ENCODE measurements around the gene PLCD4.

PLCD4 gene

GRCh38 chr2:218662377-218662776 is 54.7 kb downstream of the PLCD4 start:
- in situ Hi-C loops (cut with MboI; ENCODE audit: low sequenced_read_pairs), result no loop called here

- in situ Hi-C loops (cut with MboI; ENCODE audit: low sequenced_read_pairs), result no loop called here
Observed at GRCh38 chr2:218662827-218663226, 55.1 kb downstream of the PLCD4 start.

DNA sequence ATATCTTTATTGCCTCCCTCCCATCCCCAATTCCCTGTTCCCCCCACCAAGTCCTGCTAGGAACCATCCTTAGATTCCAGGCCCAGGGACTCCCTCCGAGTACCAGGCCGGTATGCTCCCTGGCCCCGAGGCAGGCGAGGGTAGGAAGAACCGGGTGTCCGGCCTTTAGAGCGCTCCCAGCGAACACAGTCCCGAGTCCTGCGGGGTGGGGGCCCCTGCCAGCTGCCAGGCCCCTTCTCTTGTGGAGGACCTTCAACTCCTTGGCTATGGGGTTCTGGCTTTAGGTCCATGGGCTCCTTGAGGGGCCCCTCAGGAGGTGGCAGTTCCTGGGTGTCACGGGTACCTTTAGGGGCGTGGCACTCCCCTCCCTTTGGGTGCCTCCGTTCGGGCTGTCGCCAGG is 56.2 kb downstream of the PLCD4 start:
- in situ Hi-C loops (cut with MboI; ENCODE audit: low sequenced_read_pairs), result no loop called here

- in situ Hi-C loops (cut with MboI; ENCODE audit: low sequenced_read_pairs), result no loop called here
Observed at GRCh38 chr2:218664653-218665052, 57.0 kb downstream of the PLCD4 start.

- in situ Hi-C loops (cut with MboI; ENCODE audit: low sequenced_read_pairs), result no loop called here
Observed at GRCh38 chr2:218671097-218671653, 63.5 kb downstream of the PLCD4 start.

- in situ Hi-C loops (cut with MboI; ENCODE audit: low sequenced_read_pairs), result no loop called here
Observed at GRCh38 chr2:218671654-218672566, 64.2 kb downstream of the PLCD4 start, which contains the start of the genes RNF25 and STK36. RNF25 (minus strand) TSS chr2:218672002; CDS start chr2:218671970, 32 bp downstream. STK36 (plus strand) TSS chr2:218672086; CDS start chr2:218672830, 744 bp downstream.

DNA sequence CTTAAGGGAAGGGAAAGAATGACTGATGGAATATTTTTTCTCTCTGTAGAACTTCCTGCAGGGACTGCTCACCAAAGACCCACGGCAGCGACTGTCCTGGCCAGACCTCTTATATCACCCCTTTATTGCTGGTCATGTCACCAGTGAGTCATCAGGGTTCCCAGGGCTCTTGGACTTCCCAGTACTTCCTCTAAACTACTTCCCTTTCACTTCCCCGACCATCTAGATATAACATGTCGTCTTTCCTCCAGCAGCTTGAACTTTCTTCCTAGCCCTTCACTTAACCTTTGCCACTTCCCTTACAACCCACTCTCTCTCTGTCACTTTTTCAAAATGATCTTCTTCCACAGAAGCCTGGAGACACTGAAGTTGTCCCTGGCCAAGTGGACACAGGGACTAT is 71.4 kb downstream of the PLCD4 start:
- in situ Hi-C loops (cut with MboI; ENCODE audit: low sequenced_read_pairs), result no loop called here

DNA sequence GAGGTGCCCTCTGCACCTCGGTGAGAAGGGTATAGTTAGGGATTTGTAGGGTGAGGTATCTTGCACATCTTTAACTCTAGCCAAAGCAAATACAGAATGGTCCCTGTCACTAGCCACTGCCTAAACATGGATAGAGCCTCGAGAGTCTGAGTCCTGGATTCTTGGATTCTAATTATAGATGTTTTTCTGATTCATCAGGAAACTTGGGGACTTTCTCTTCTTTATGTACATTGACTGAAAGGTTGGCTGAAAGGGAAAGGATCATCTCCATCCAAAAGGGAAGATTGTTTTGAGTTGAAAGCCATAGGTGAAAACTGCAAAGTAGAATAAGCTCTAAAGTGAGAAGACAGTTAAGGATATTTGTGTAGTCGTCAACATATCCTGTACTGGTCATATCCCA is 72.4 kb downstream of the PLCD4 start:
- in situ Hi-C loops (cut with MboI; ENCODE audit: low sequenced_read_pairs), result no loop called here
